Coronary artery (tissue), 2 donors: ENCODE measurements around the gene GEMIN5.
A peak's percentile ranks its signal among the peaks of the same experiment; 100 is the strongest.

Experiments used
- DNase-seq: peaks from one replicate; pipeline ENCODE4 v3.0.0-alpha.2; 2017; ENCODE audit warnings: low spot score
- H3K27ac ChIP-seq, 2 donors: fragments of 200-600 bp; sonication (generic); one replicate each; pipeline ENCODE4 v1.5.1; 2016 to 2019
- H3K4me3 ChIP-seq: fragments of 200-600 bp; sonication (generic); 2 replicates; pipeline ENCODE4 v1.5.1; 2016; ENCODE audit warnings: mild to moderate bottlenecking, moderate library complexity
- CTCF ChIP-seq: fragments of 200-600 bp; sonication (generic); IDR thresholded peaks from one replicate; pipeline ENCODE4 v1.5.1; 2019; ENCODE audit warnings: antibody characterized with exemption

The GEMIN5 gene

DNA sequence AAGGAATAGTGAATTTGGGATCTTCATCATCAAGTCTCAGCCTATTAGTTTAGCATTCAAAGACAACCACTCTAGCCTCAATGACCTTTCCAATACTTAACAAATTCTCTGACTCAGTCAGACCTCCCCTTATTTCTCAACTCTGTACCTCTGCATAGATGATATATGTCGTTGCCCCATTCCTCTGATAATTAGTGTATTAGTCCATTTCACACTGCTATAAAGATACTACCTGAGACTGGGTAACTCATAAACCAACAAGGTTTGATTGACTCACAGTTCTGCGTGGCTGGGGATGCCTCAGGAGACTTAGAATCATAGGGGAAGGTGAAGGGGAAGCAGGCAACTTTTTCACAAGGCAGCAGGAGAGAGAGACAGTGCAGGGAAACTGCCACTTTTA is 11.8 kb upstream of the GEMIN5 start:
- DNase-seq, result no peak
- no peak for TF ChIP-seq CTCF
- no peak overlapping the region for H3K4me3 ChIP-seq
- no peak overlapping the region for H3K27ac ChIP-seq

GRCh38 chr5:154948313-154948712 is 10.3 kb upstream of the GEMIN5 start:
- H3K4me3 ChIP-seq, result no peak overlapping the region

DNA sequence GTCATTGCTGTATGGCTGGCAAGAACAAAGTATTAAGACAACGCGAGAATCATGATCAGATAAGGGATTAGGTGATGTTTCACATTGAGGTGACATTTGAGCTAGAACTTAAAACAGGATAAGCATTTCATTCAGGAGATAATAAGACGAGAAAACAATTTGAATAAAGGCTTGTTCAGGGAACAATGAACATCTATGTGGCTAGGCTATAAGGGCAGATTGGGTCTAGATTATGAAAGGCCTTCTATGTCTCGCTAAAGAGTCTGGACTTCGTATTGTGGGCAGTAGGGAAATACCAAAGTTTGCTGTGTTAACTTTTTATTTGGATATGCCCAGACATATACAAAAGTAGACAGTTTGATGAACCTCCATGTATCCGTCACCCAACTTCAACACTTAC is 9.8 kb upstream of the GEMIN5 start:
- no peak for DNase-seq
- Histone ChIP-seq H3K4me3 (no peak overlapping the region), H3K27ac (no peak overlapping the region)
- no peak for TF ChIP-seq CTCF

More at GRCh38 chr5:154948313-154948712, 10.3 kb upstream of the GEMIN5 start:
- H3K27ac ChIP-seq, result no peak overlapping the region
- no peak for TF ChIP-seq CTCF
- DNase-seq, result no peak

GRCh38 chr5:154945695-154946301 is 7.8 kb upstream of the GEMIN5 start:
- Histone ChIP-seq H3K4me3 (no peak overlapping the region), H3K27ac (no peak overlapping the region)
- TF ChIP-seq CTCF, result peak; percentile 36
- no peak for DNase-seq

- DNase-seq, result no peak
- H3K4me3 ChIP-seq, result no peak overlapping the region
- H3K27ac ChIP-seq, result no peak overlapping the region
- TF ChIP-seq CTCF, result no peak
Observed at GRCh38 chr5:154944716-154945115, 6.7 kb upstream of the GEMIN5 start.

GRCh38 chr5:154943527-154943926 is 5.5 kb upstream of the GEMIN5 start:
- Histone ChIP-seq H3K4me3 (no peak overlapping the region), H3K27ac (no peak overlapping the region)
- no peak for DNase-seq
- no peak for TF ChIP-seq CTCF

- DNase-seq, result peak; percentile 94
- no peak for TF ChIP-seq CTCF
- peak within 1 kb of the TSS; percentile 59 to 86 for H3K27ac ChIP-seq
- peak within 1 kb of the TSS; percentile 83 for H3K4me3 ChIP-seq
Observed at GRCh38 chr5:154940772-154941620, 3.0 kb upstream of the GEMIN5 start, which contains the start of gene MRPL22. TSS of gene MRPL22 (plus strand) at chr5:154941073. CDS start at chr5:154941111, 38 bp downstream.
